ENCODE results near the gene TNKS1BP1.
"Not testable (repeated sequence)": the region's sequence is repeated elsewhere in the genome, so short reads cannot be mapped to it uniquely, and the experiment has no call there.

TNKS1BP1 gene

GRCh38 chr11:57309106-57310059 is 15.4 kb downstream of the TNKS1BP1 start:
- no peak for DNase-seq

GRCh38 chr11:57308426-57309060 is 16.2 kb downstream of the TNKS1BP1 start:
- DNase-seq, result no peak

- no peak for DNase-seq
These were observed 17.0 kb downstream of the TNKS1BP1 start for GRCh38 chr11:57307666-57308270.

GRCh38 chr11:57306940-57307565 is 17.7 kb downstream of the TNKS1BP1 start:
- DNase-seq, result no peak

- DNase-seq, result no peak
These were observed 18.4 kb downstream of the TNKS1BP1 start for GRCh38 chr11:57306161-57306876.

GRCh38 chr11:57305523-57305922 is 19.2 kb downstream of the TNKS1BP1 start:
- DNase-seq, result no peak

GRCh38 chr11:57303990-57304579 is 20.7 kb downstream of the TNKS1BP1 start:
- no peak for DNase-seq

- DNase-seq, result no peak
These were observed 21.3 kb downstream of the TNKS1BP1 start for GRCh38 chr11:57303280-57303989.

GRCh38 chr11:57302489-57302888 is 22.3 kb downstream of the TNKS1BP1 start:
- no peak for DNase-seq

- DNase-seq, result no peak
These were observed 22.9 kb downstream of the TNKS1BP1 start for GRCh38 chr11:57301711-57302423.

GRCh38 chr11:57300785-57301184 is 24.0 kb downstream of the TNKS1BP1 start:
- no peak for DNase-seq

- DNase-seq, result no peak
These were observed 25.5 kb downstream of the TNKS1BP1 start for GRCh38 chr11:57299150-57299737.

- no peak for DNase-seq
These were observed 27.5 kb downstream of the TNKS1BP1 start for GRCh38 chr11:57297221-57297620.

- not testable (repeated sequence) for DNase-seq
These were observed 28.5 kb downstream of the TNKS1BP1 start for GRCh38 chr11:57296205-57296604.

GRCh38 chr11:57294225-57295131 is 30.3 kb downstream of the TNKS1BP1 start:
- DNase-seq, result no peak

GRCh38 chr11:57290288-57290687 is 34.5 kb downstream of the TNKS1BP1 start:
- DNase-seq, result no peak

GRCh38 chr11:57288771-57289579 is 35.8 kb downstream of the TNKS1BP1 start:
- DNase-seq, result no peak

GRCh38 chr11:57287884-57288283 is 36.9 kb downstream of the TNKS1BP1 start:
- DNase-seq, result no peak
